GM19099 (cell line): Measurements from ENCODE around the gene ZNF862.
A peak's percentile ranks its signal among the peaks of the same experiment; 100 is the strongest.

Experiments
- POLR2A ChIP-seq: IDR thresholded peaks from 3 replicates; pipeline ENCODE4 v1.6.1; 2011; ENCODE audit warnings: low read depth; ENCODE audit not compliant: insufficient read length; ENCODE audit errors: extremely low read depth

ZNF862 gene

DNA sequence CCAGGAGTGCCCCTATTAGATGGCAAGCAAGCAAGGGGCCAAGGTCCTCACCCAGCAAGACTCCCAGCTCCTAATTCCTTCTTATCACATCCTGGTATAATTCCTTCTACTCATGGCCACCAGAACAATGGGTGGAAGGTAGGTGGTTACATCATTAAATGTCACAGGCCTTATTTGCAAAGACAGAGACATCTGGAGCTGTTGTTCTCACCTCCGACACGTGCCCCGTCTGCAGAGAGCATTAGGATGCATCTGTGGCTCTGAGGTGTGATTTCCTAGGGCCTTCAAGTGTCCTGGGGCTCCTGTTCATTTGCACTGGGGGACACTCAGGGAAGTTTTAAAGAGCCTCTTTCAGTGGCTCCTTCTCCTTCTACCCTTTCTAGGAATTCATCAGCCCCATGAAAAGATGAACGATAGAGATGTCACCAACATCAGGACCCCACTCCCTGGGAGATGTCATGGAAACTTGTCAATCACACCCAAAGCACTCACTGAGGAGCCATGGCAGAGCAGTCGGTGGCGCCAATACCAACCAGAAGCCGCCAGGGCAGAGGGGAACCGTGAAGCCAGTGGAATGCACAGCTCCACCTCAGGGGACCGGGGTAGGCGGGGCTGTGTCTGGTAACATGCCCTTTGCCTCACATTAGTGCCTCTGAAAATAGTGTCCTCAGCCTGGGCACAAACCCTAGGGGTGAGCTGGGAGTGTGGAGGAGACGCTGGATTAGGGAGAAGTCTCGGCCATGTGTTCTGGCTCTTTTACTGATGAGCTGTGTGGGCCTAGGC, 32.7 kb downstream of the ZNF862 start:
- TF ChIP-seq POLR2A: no peak

DNA sequence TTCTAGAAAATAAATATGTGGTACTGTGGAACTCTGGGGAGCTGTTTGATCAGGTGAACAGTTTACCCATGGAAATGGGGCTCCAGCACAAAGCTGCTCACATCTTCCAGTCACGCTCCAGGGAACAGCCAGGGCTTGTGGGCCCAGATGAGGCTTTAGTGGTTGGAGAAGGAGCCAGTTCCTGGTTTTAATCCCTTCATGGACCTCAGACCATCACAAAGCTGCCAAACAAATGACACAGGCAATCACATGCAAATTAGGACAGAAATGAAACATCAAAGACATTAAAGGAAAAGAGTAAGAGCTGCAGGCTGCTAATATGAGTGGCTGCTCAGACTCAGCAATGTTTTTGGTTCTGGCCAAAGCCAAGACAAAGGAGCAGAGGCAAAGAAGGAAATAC, 33.4 kb downstream of the ZNF862 start:
- no peak for TF ChIP-seq POLR2A

DNA sequence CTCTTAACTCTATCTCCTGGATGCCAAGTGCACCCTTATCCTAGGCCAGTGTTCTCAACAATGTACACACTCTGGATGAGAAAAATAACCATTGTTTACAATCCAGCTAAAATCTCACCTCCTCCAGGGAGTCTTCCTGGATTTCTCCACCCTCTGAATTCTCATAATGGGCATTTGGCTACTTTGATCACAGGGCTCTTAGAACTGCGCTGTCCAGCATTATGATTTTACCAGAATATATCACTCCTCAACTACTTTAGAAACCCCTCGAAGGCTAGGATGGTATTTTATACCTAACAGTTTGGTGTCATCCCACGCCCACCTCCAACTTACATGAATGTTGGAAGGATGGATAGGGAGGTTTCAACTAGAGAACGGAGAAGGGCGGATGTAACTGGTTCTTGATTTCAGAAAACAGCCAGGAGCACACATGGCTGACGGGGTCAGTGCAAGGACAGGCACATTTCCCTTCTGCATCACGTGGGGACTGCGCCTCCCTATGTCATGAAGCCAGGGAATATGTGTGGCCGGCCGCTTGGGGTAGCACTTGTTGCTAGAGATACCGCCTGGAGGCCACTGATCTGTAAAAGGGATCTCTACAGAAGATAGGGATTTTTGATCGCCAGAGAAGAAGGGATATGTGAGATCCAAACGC, 34.4 kb downstream of the ZNF862 start:
- TF ChIP-seq POLR2A: peak; percentile 23

DNA sequence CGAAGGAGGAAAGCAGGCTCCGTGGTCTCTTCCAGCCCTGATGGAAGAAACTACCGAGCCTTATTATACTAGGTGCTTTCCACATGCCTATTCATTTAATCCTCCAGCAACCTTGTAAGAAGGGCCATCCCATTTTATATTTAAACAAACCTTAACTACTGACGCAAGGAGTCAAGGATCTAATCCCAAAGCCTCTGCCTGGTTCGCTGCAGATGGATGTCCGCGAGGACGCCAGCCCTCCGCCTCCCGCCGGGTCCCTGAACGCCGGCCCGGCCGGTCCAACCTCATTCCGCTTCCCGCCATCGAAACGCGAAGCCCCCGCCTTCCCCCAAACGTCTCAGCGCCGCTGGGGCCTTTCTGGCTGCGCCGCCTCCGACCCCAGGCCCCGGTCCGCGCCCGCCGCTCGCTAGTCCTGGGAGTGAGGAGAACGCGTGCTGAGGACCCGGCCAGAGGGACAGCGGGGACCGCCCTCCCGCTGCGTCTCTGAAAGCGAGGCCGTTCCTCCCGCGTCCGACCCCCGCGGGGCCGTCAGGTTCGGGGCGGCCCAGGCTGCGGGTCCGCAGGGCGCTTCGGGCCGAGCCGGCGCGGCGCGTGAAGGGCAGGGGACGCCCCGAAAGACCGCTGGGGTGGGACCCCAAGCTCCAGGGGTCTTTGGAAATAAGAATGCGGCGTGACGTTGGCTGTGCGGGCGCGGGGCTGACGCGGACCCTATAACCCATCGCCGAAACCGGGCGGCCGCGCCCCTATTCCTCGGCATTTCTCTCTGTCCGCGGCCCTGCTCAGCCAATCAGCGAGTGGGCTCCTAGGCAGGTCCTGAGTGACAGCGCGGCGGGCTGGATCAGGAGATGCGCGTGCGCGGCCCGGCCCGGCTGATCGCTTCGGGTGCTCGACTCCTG, 35.1 kb downstream of the ZNF862 start, which contains the start of gene ATP6V0E2:
ATP6V0E2 (plus strand) TSS at position 896 of the 896 bp plus-strand sequence. CDS start 97 bp downstream, outside the sequence.
- no peak for TF ChIP-seq POLR2A

DNA sequence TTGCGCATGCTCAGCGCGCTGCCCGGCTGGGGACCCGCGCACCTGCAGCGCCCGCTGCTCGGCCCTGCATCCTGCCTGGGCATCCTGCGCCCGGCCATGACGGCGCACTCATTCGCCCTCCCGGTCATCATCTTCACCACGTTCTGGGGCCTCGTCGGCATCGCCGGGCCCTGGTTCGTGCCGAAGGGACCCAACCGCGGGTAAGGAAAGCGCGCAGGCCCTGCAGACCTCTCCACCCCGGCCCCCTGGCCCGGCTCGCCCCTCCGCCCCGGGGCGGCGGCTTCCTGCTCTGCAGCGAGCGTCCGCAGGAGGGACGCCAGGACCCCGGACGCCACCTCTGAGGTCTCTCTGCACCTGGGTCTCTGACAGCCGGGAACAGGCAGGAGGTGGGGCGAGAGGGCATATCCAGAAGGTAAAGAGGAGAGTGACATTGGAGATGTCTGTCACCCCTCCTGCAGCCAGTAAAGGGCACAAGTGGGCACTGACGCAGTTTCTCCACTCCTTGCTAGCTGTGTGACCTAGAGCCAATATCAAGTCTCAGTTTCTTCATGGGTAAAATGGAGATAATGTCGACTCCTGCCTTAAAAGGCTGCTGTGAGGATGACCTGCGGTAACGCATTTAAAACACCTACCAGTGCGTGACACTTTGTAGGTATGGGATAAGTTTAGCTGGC, 35.9 kb downstream of the ZNF862 start:
- peak; percentile 77 for TF ChIP-seq POLR2A

DNA sequence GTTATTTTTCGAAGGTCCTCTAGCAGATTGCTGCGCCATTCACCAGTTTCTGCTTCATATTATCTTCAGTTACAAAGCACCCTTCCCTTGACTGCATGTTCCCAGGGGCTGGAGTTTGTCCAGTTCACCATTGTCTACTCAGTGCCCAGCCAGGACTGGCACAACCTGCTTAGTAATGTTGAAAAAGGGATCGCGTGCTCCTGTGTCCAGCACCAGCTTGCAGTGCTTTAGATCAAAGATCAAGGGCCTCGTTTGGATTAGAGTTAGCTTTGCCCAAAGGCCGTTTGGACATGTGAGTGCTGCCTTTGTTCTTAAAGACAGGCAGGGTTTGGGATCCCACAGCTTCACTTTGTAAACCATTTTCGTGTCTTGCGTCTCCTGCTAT, 36.5 kb downstream of the ZNF862 start:
- no peak for TF ChIP-seq POLR2A

DNA sequence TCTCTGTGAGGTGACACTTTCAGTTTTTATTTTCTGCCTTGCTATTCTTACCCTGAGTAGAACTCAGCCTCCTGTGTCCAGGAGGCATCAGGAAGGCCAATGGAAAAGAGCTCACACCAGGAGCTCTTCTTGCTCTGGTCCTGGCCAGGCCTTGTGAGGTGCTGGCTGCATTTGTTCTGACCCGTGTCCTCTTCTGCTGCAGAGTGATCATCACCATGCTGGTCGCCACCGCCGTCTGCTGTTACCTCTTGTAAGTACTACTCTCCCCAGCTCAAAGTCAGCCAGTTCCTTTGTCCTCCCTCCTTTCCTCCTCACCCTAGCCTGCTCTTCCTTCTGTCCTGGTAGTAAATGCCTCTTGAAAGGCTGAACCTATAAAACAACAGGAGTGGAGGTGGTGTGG, 37.2 kb downstream of the ZNF862 start:
- no peak for TF ChIP-seq POLR2A

DNA sequence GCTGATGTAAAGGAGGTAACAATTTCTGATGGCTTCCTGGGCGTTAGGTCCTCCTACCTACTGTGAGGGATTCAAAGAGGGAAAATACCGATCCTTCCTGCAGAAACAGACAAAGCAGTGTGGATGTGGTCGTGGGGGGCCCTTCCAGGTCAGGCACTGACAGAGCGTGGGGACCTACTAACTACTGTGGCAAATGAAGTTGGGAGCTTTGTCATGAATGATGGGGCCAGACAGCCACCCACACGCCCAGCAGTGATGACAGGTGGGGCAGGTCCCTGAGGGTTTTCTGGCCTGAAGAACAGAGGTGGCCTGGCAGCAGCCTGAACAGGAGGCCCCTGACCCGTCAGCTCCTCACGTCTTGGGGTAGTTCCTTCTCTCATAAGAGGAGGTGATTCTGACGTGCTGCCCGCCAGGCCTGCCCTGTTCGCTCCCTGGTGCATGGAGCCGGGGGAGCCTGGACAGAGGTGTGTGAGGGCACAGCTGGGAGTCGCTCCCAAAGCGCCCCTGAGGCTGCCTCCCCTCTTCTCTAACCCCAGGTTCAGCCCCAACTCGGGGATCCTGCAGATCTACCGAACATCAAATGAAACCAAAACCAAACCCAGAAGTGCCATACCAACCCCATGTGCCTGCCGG, 39.8 kb downstream of the ZNF862 start:
- no peak for TF ChIP-seq POLR2A

DNA sequence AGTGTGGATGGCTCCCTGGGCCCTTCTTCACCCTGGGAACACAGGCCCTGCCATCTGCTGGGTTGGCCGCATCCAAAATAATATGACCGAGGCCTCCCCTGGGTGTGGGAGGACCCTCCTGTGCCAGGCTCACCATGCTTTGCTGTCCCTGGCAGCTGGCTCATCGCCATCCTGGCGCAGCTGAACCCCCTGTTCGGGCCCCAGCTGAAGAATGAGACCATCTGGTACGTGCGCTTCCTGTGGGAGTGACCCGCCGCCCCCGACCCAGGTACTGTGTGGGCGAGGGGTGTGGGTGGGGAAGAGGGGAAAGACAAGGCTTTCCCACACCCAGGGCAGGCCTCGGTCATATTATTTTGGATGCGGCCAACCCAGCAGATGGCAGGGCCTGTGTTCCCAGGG, 40.3 kb downstream of the ZNF862 start:
- TF ChIP-seq POLR2A: no peak

DNA sequence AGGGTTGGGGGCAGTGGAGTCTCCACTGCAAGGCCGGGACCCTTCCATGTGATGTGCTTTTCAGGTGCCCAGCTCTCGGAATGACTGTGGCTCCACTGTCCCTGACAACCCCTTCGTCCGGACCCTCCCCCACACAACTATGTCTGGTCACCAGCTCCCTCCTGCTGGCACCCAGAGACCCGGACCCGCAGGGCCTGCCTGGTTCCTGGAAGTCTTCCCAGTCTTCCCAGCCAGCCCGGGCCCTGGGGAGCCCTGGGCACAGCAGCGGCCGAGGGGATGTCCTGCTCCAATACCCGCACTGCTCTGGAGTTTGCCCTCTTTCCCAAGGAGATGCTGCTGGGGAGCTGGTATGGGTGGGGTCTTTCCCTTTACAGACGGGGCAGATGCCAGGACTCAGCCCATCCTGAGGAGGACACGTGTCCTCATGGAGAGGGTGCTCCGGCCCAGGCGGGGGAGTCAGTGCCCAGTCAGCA, 41.1 kb downstream of the ZNF862 start:
- no peak for TF ChIP-seq POLR2A

DNA sequence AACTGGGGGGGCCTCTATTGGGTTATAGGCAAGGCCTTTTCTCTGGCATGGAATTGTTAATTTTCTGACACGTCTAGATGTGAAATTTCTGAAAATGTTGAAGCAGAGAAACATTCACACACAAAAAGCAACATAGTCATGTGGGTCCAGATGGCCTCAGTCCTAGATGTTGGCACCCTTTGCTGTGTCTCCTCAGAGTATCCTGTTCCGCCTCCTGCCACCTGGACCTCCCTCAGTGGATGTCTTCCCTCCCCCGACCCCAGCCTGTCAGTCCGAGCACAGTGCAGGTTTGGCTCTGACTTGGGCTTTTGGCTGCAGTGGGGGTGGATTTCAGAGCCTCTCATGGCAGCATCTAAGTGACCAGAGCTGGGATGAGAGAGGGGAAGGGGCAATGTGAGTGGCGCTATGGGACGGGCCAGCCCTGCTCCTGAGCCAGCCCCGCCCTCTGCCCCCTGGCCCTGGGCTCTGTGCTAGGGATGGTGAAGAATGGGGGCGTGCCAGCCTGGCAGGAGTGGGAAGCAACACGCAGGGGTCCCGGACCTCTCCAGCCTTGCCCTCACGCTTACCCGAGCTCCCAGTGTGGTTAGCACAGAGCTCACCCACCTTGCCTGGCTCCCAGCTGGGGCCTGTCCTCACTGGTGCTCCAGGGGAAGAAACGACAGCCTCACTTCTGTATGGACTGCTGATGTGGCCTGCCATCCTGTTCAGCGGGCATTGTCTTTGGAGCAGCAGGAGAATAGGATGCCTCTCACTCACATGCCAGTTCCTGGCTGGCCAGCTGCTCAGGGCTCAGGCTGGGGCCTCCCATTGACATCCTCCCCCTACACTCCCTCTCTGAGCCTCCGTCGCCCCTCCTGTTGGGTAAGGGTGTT, 41.8 kb downstream of the ZNF862 start:
- TF ChIP-seq POLR2A: no peak

DNA sequence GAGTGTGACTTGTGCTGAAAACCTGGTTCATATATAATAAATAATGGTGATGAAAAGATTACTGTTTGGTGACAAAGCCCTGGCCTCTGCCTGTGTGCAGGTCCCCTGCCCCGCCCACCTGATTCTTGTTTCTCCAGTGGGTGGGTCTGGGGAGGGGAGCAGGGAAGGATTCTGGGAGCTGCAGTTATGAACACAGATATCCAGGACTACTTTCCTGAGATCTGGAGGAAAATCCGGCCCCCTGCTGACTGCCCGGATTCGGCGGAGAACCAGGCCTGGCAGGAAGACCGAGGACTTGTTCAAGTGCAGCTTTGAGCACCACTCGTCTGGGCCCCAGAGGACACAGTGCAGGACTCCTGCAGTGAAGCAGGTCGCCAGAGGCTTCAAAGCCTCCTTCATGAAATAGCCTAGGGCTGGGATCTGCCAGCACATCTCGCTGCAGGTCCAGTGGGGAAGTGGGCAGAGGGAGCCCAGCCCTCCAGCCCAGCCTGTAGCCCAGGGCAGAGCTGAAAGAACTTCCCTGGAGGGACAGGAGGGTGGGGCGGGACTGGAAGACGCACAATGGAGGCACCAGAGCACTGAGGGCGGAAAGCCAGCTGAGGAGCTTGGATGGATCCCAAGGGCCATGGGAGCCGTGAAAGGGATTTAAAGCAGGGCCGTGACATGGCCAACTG, 42.6 kb downstream of the ZNF862 start:
- no peak for TF ChIP-seq POLR2A
